Loucy (cell line): ENCODE results near the gene PCP4L1.
"Not testable (repeated sequence)": the region's sequence is repeated elsewhere in the genome, so short reads cannot be mapped to it uniquely, and the experiment has no call there.

Source experiments
- CTCF ChIP-seq: fragments of 200-600 bp; sonication (generic); conservative IDR thresholded peaks from 2 replicates; pipeline ENCODE4 v1.5.1; 2014; ENCODE audit warnings: mild to moderate bottlenecking, antibody characterized with exemption, low read length
- EZH2phosphoT487 ChIP-seq: fragments of 200-600 bp; IDR thresholded peaks from 2 replicates; pipeline ENCODE4 v1.6.1; 2018; ENCODE audit warnings: antibody characterized with exemption, mild to moderate bottlenecking, moderate library complexity, borderline replicate concordance

- TF ChIP-seq CTCF, EZH2phosphoT487: not testable (repeated sequence)
These were observed 1.4 kb upstream of the PCP4L1 start for GRCh38 chr1:161257109-161257508.
